RWPE2 (cell line): ENCODE results near the gene FIBCD1.

ENCODE experiments used
- ATAC-seq: fragments of 200-7000 bp; cut with Tn5 transposase; 3 replicates; pipeline ENCODE4 v1.9.1; 2021; ENCODE audit warnings: low read depth
- DNase-seq: peaks from one replicate; pipeline ENCODE4 v3.0.0-alpha.2; 2020; ENCODE audit warnings: low spot score
- H3K27ac ChIP-seq: fragments of 450-650 bp; 2 replicates; pipeline ENCODE4 v1.5.1; 2017; ENCODE audit warnings: mild to moderate bottlenecking; ENCODE audit not compliant: poor library complexity, severe bottlenecking
- H3K27me3 ChIP-seq: fragments of 250-450 bp; sonication (Bioruptor Pico); 2 replicates; pipeline ENCODE4 v1.5.1; 2021; ENCODE audit warnings: mild to moderate bottlenecking, moderate library complexity; ENCODE audit not compliant: insufficient read depth, poor library complexity, severe bottlenecking
- H3K36me3 ChIP-seq: fragments of 250-450 bp; sonication (Bioruptor Pico); 2 replicates; pipeline ENCODE4 v1.5.1; 2020; ENCODE audit warnings: low read depth, mild to moderate bottlenecking, moderate library complexity
- H3K4me1 ChIP-seq: fragments of 250-450 bp; sonication (Bioruptor Pico); 2 replicates; pipeline ENCODE4 v1.5.1; 2021; ENCODE audit warnings: mild to moderate bottlenecking, moderate library complexity; ENCODE audit not compliant: insufficient read depth, poor library complexity, severe bottlenecking
- H3K4me3 ChIP-seq: fragments of 250-450 bp; sonication (Bioruptor Pico); 2 replicates; pipeline ENCODE4 v1.5.1; 2021; ENCODE audit warnings: mild to moderate bottlenecking, moderate library complexity; ENCODE audit not compliant: severe bottlenecking
- H3K9me3 ChIP-seq: fragments of 250-450 bp; sonication (Bioruptor Pico); 2 replicates; pipeline ENCODE4 v1.5.1; 2021; ENCODE audit warnings: mild to moderate bottlenecking, moderate library complexity; ENCODE audit not compliant: severe bottlenecking
- CTCF ChIP-seq: fragments of 450-650 bp; IDR thresholded peaks from one replicate; pipeline ENCODE4 v1.5.1; 2017; ENCODE audit warnings: mild to moderate bottlenecking, moderate library complexity; ENCODE audit not compliant: poor library complexity, severe bottlenecking

Gene FIBCD1

GRCh38 chr9:130905125-130905901 is 33.7 kb downstream of the FIBCD1 start:
- no peaks in the 10 kb centered on the region for H3K27me3 ChIP-seq
- H3K27ac ChIP-seq: no peak overlapping the region
- no peaks in the 10 kb centered on the region for H3K4me1 ChIP-seq
- no peaks in the 10 kb centered on the region for H3K36me3 ChIP-seq
- peaks cover 7% of the 10 kb centered on the region for H3K9me3 ChIP-seq
- DNase-seq (no peak), ATAC-seq (no peak)
- no peak overlapping the region for H3K4me3 ChIP-seq
- no peak for TF ChIP-seq CTCF

GRCh38 chr9:130904070-130905044 is 34.7 kb downstream of the FIBCD1 start:
- Histone ChIP-seq H3K27me3 (no peaks in the 10 kb centered on the region), H3K4me1 (no peaks in the 10 kb centered on the region), H3K4me3 (no peak overlapping the region), H3K9me3 (peaks cover 7% of the 10 kb centered on the region), H3K27ac (no peak overlapping the region), H3K36me3 (no peaks in the 10 kb centered on the region)
- DNase-seq (no peak), ATAC-seq (no peak)
- TF ChIP-seq CTCF: no peak

GRCh38 chr9:130903194-130904069 is 35.6 kb downstream of the FIBCD1 start:
- no peak for DNase-seq

More at GRCh38 chr9:130903194-130904069, 35.6 kb downstream of the FIBCD1 start:
- Histone ChIP-seq H3K9me3 (peaks cover 7% of the 10 kb centered on the region), H3K4me1 (no peaks in the 10 kb centered on the region), H3K27ac (no peak overlapping the region), H3K4me3 (no peak overlapping the region), H3K36me3 (no peaks in the 10 kb centered on the region), H3K27me3 (no peaks in the 10 kb centered on the region)
- no peak for ATAC-seq
- TF ChIP-seq CTCF: no peak
